Measurements from ENCODE around the gene TBX15.

TBX15 gene

GRCh38 chr1:119000371-119001180 lies 12.4 kb upstream of the TBX15 start:
- Histone ChIP-seq H3K27ac (ENCODE audit: low read length) (no peak overlapping the region), H3K27me3 (replicated peaks; ENCODE audit: insufficient read depth, low read length) (no peaks in the 10 kb centered on the region), H3K4me3 (ENCODE audit: low read length) (no peak overlapping the region), H3K36me3 (replicated peaks; ENCODE audit: insufficient read depth, low read length) (no peaks in the 10 kb centered on the region), H3K9me3 (replicated peaks; ENCODE audit: insufficient read depth, low read length) (no peaks in the 10 kb centered on the region), H3K4me1 (ENCODE audit: low read length) (no peaks in the 10 kb centered on the region), H3K4me2 (ENCODE audit: low read depth, low read length) (no peak overlapping the region), H4K20me1 (ENCODE audit: insufficient read depth, low read length) (no peaks in the 10 kb centered on the region), H3F3A (ENCODE audit: insufficient read depth, low read length) (no peaks in the 10 kb centered on the region), H3K9me2 (replicated peaks; ENCODE audit: insufficient read depth, low read length) (no peaks in the 10 kb centered on the region), H3K79me2 (ENCODE audit: low read length) (no peaks in the 10 kb centered on the region), H3K9ac (ENCODE audit: low read length) (no peak overlapping the region), H2AFZ (ENCODE audit: low read length) (no peak overlapping the region)
- no peak for TF ChIP-seq EZH2phosphoT487 (IDR thresholded peaks at IDR 0.05; ENCODE audit: low read length)
- TF ChIP-seq EZH2 (optimal IDR thresholded peaks at IDR 0.05; ENCODE audit: low read depth, low read length) = no peak
- TF ChIP-seq CTCF (IDR thresholded peaks at IDR 0.05; ENCODE audit: low read length) = no peak
- DNase-seq = no peak

- no peak overlapping the region for H3K27ac ChIP-seq (ENCODE audit: low read length)
- TF ChIP-seq CTCF (IDR thresholded peaks at IDR 0.05; ENCODE audit: low read length) = no peak
- no peak for TF ChIP-seq EZH2phosphoT487 (IDR thresholded peaks at IDR 0.05; ENCODE audit: low read length)
- no peak for TF ChIP-seq EZH2 (optimal IDR thresholded peaks at IDR 0.05; ENCODE audit: low read depth, low read length)
- no peaks in the 10 kb centered on the region for H3F3A ChIP-seq (ENCODE audit: insufficient read depth, low read length)
- no peaks in the 10 kb centered on the region for H4K20me1 ChIP-seq (ENCODE audit: insufficient read depth, low read length)
- H3K36me3 ChIP-seq (replicated peaks; ENCODE audit: insufficient read depth, low read length) = no peaks in the 10 kb centered on the region
- no peak overlapping the region for H3K4me2 ChIP-seq (ENCODE audit: low read depth, low read length)
- no peaks in the 10 kb centered on the region for H3K9me2 ChIP-seq (replicated peaks; ENCODE audit: insufficient read depth, low read length)
- H2AFZ ChIP-seq (ENCODE audit: low read length) = no peak overlapping the region
- H3K9me3 ChIP-seq (replicated peaks; ENCODE audit: insufficient read depth, low read length) = no peaks in the 10 kb centered on the region
- 0 out of 2 replicates have a peak, but pooled peaks cover 4% of the 10 kb centered on the region for H3K4me1 ChIP-seq (ENCODE audit: low read length)
- no peak overlapping the region for H3K9ac ChIP-seq (ENCODE audit: low read length)
- H3K4me3 ChIP-seq (ENCODE audit: low read length) = no peak overlapping the region
- no peaks in the 10 kb centered on the region for H3K27me3 ChIP-seq (replicated peaks; ENCODE audit: insufficient read depth, low read length)
- H3K79me2 ChIP-seq (ENCODE audit: low read length) = no peaks in the 10 kb centered on the region
- DNase-seq = no peak
Measured at GRCh38 chr1:118999348-119000071, 11.4 kb upstream of the TBX15 start.

DNA sequence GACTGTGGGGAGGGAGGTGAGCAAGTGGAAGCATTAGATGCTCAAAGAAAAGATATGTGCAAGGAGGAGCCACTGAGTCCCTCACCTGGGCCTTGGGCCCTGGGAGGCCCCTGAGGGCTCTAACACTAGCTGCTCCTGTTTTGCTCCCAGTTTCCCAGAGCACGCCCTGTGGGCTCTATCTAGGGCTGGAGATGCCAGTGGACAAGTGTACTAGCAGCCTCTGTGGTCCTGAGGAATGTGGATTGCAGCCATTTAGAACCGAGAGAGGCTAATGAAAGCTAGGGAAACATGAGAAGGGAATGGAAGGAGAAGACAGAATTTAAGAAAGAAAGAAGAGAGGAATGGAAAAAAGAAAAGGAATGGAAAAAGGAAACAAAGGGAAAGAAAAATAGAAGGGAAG lies 10.0 kb upstream of the TBX15 start:
- Histone ChIP-seq H3K9me3 (replicated peaks; ENCODE audit: insufficient read depth, low read length) (no peaks in the 10 kb centered on the region), H4K20me1 (ENCODE audit: insufficient read depth, low read length) (no peaks in the 10 kb centered on the region), H3F3A (ENCODE audit: insufficient read depth, low read length) (no peaks in the 10 kb centered on the region), H3K27me3 (replicated peaks; ENCODE audit: insufficient read depth, low read length) (no peaks in the 10 kb centered on the region), H3K4me3 (ENCODE audit: low read length) (no peak overlapping the region), H3K4me2 (ENCODE audit: low read depth, low read length) (no peak overlapping the region), H3K9ac (ENCODE audit: low read length) (no peak overlapping the region), H3K36me3 (replicated peaks; ENCODE audit: insufficient read depth, low read length) (no peaks in the 10 kb centered on the region), H3K9me2 (replicated peaks; ENCODE audit: insufficient read depth, low read length) (no peaks in the 10 kb centered on the region), H3K27ac (ENCODE audit: low read length) (no peak overlapping the region), H2AFZ (ENCODE audit: low read length) (no peak overlapping the region), H3K79me2 (ENCODE audit: low read length) (no peaks in the 10 kb centered on the region), H3K4me1 (ENCODE audit: low read length) (0 out of 2 replicates have a peak, but pooled peaks cover 4% of the 10 kb centered on the region)
- no peak for DNase-seq
- no peak for TF ChIP-seq CTCF (IDR thresholded peaks at IDR 0.05; ENCODE audit: low read length)
